NCI-H2227 treated with DMSO at 0.1 percent for 48 hours (cell line): ENCODE measurements around the gene PKD1.

ENCODE experiments used
- DNase-seq: peaks from one replicate; lab custom pipeline; 2025; lab: John Stamatoyannopoulos, UW

PKD1 gene

GRCh38 chr16:2087748-2088631, 47.7 kb downstream of the PKD1 start:
- no peak for DNase-seq

GRCh38 chr16:2086812-2087747, 48.6 kb downstream of the PKD1 start:
- DNase-seq: no peak

- no peak for DNase-seq
Observed at GRCh38 chr16:2086106-2086742, 49.5 kb downstream of the PKD1 start.

- DNase-seq: no peak
Observed at GRCh38 chr16:2085669-2086068, 50.0 kb downstream of the PKD1 start.

- DNase-seq: no peak
Observed at GRCh38 chr16:2084895-2085625, 50.6 kb downstream of the PKD1 start.

GRCh38 chr16:2083876-2084780, 51.6 kb downstream of the PKD1 start:
- no peak for DNase-seq

GRCh38 chr16:2083409-2083808, 52.3 kb downstream of the PKD1 start:
- no peak for DNase-seq

GRCh38 chr16:2082983-2083364, 52.7 kb downstream of the PKD1 start:
- no peak for DNase-seq

- DNase-seq: no peak
Observed at GRCh38 chr16:2082171-2082982, 53.3 kb downstream of the PKD1 start.

GRCh38 chr16:2081201-2082084, 54.3 kb downstream of the PKD1 start:
- DNase-seq: no peak

GRCh38 chr16:2079991-2080390, 55.7 kb downstream of the PKD1 start:
- no peak for DNase-seq

GRCh38 chr16:2079311-2079800, 56.3 kb downstream of the PKD1 start:
- no peak for DNase-seq

GRCh38 chr16:2078691-2079090, 57.0 kb downstream of the PKD1 start:
- DNase-seq: no peak

GRCh38 chr16:2078096-2078495, 57.6 kb downstream of the PKD1 start:
- DNase-seq: no peak

GRCh38 chr16:2077696-2078095, 58.0 kb downstream of the PKD1 start:
- DNase-seq: no peak

- no peak for DNase-seq
Observed at GRCh38 chr16:2077016-2077415, 58.7 kb downstream of the PKD1 start.

GRCh38 chr16:2076072-2076865, 59.4 kb downstream of the PKD1 start:
- DNase-seq: no peak

GRCh38 chr16:2075631-2076030, 60.1 kb downstream of the PKD1 start:
- no peak for DNase-seq
